Measurements from ENCODE around the gene SLC43A2. TPM values are rescaled to one million over a fixed set of nuclear protein-coding genes. Genes with fewer than 3 reads are reported as not detected.

Gene SLC43A2
- total RNA-seq, 1 experiment from 2014 or later, result 0.06 TPM

- no peaks in the 10 kb centered on the region for H3K27me3 ChIP-seq (replicated peaks; ENCODE audit: insufficient read depth, low read depth, low read length, poor library complexity)
- H3K4me1 ChIP-seq (ENCODE audit: insufficient read depth, low read length, poor library complexity, severe bottlenecking), result no peaks in the 10 kb centered on the region
- CTCF ChIA-PET, result no interaction called here
- no peak overlapping the region for H3K4me3 ChIP-seq (ENCODE audit: low read depth, low read length, poor library complexity, severe bottlenecking)
- no peaks in the 10 kb centered on the region for H3K9me3 ChIP-seq (ENCODE audit: low read depth, low read length, poor library complexity, severe bottlenecking)
- DNase-seq (ENCODE audit: low spot score), result no peak
- TF ChIP-seq EZH2 (IDR thresholded peaks at IDR 0.05; ENCODE audit: borderline replicate concordance, low read depth, low read length, poor library complexity, severe bottlenecking), result no peak
- TF ChIP-seq CTCF (conservative IDR thresholded peaks at IDR 0.05; ENCODE audit: low read depth, low read length), result no peak
- peaks cover 32% of the 10 kb centered on the region for H3K36me3 ChIP-seq (ENCODE audit: insufficient read depth, low read length, poor library complexity, severe bottlenecking)
- POLR2A ChIA-PET (ENCODE audit: low non-redundant PET), result no interaction called here
- BruUV-seq (replicated peaks), result no TSS peak
- H3K27ac ChIP-seq (ENCODE audit: low read depth, low read length, poor library complexity, severe bottlenecking), result no peak overlapping the region
- intact Hi-C loops (cut with micrococcal nuclease; ENCODE audit: unreplicated experiment), result no loop called here
Observed at GRCh38 chr17:1546292-1546922, 82.2 kb downstream of the SLC43A2 start.

DNA sequence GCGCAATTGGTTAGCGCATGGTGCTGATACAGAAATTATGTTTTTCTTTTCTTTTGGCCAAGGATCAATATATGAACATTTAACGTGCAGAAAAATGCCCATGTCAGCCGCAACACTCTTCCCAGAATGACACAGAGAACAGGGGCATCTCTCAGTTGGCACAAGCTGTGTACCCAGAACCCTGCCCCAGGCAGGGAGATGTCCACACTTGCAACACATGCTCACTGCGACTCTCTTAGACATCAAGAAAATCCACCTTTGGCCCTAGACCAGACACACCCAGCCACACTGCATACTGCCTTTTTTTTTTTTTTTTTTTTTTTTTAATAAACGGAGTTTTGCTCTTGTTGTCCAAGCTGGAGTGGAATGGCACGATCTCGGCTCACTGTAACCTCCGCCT is 83.0 kb downstream of the SLC43A2 start:
- DNase-seq (ENCODE audit: low spot score), result no peak
- H3K36me3 ChIP-seq (ENCODE audit: insufficient read depth, low read length, poor library complexity, severe bottlenecking), result peaks cover 38% of the 10 kb centered on the region
- no peak overlapping the region for H3K4me3 ChIP-seq (ENCODE audit: low read depth, low read length, poor library complexity, severe bottlenecking)
- BruUV-seq (replicated peaks), result no TSS peak
- H3K4me1 ChIP-seq (ENCODE audit: insufficient read depth, low read length, poor library complexity, severe bottlenecking), result no peaks in the 10 kb centered on the region
- no peaks in the 10 kb centered on the region for H3K27me3 ChIP-seq (replicated peaks; ENCODE audit: insufficient read depth, low read depth, low read length, poor library complexity)
- TF ChIP-seq CTCF (conservative IDR thresholded peaks at IDR 0.05; ENCODE audit: low read depth, low read length) (no peak), EZH2 (IDR thresholded peaks at IDR 0.05; ENCODE audit: borderline replicate concordance, low read depth, low read length, poor library complexity, severe bottlenecking) (no peak)
- POLR2A ChIA-PET (ENCODE audit: low non-redundant PET), result no interaction called here
- CTCF ChIA-PET, result no interaction called here
- no peak overlapping the region for H3K27ac ChIP-seq (ENCODE audit: low read depth, low read length, poor library complexity, severe bottlenecking)
- no peaks in the 10 kb centered on the region for H3K9me3 ChIP-seq (ENCODE audit: low read depth, low read length, poor library complexity, severe bottlenecking)
- intact Hi-C loops (cut with micrococcal nuclease; ENCODE audit: unreplicated experiment), result no loop called here

DNA sequence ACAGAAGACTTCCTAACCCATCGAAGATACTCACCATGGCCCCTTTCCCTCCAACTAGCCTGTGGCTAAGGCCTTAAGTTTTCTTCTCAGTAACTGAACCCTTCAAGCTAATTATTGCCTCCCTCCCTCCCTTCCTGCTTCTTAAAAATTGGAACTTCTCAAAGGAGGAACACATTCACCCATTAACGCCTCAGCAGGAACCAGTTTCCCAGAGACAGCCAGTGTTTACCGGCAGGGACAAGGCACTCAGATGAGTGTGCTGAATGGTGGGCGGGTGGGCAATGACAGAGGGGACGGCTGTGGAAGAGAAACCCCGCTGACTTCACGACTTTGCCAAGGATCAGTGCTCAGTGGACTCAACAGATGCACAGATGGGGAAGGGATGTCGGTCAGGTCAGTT is 86.3 kb downstream of the SLC43A2 start:
- Histone ChIP-seq H3K27ac (ENCODE audit: low read depth, low read length, poor library complexity, severe bottlenecking) (no peak overlapping the region), H3K4me1 (ENCODE audit: insufficient read depth, low read length, poor library complexity, severe bottlenecking) (no peaks in the 10 kb centered on the region), H3K36me3 (ENCODE audit: insufficient read depth, low read length, poor library complexity, severe bottlenecking) (peaks cover 42% of the 10 kb centered on the region), H3K9me3 (ENCODE audit: low read depth, low read length, poor library complexity, severe bottlenecking) (no peaks in the 10 kb centered on the region), H3K4me3 (ENCODE audit: low read depth, low read length, poor library complexity, severe bottlenecking) (no peak overlapping the region), H3K27me3 (replicated peaks; ENCODE audit: insufficient read depth, low read depth, low read length, poor library complexity) (no peaks in the 10 kb centered on the region)
- ChIA-PET POLR2A (ENCODE audit: low non-redundant PET) (no interaction called here), CTCF (no interaction called here)
- TF ChIP-seq EZH2 (IDR thresholded peaks at IDR 0.05; ENCODE audit: borderline replicate concordance, low read depth, low read length, poor library complexity, severe bottlenecking) (no peak), CTCF (conservative IDR thresholded peaks at IDR 0.05; ENCODE audit: low read depth, low read length) (no peak)
- intact Hi-C loops (cut with micrococcal nuclease; ENCODE audit: unreplicated experiment), result no loop called here
- no TSS peak for BruUV-seq (replicated peaks)
- peak; percentile 32 for DNase-seq (ENCODE audit: low spot score)

All from A673 (cell line).